Coronary artery (tissue), 2 donors: ENCODE results near the gene AFF3.

Source experiments
- DNase-seq: peaks from one replicate; pipeline ENCODE4 v3.0.0-alpha.2; 2017; ENCODE audit warnings: low spot score
- H3K27ac ChIP-seq, 2 donors: fragments of 200-600 bp; sonication (generic); one replicate each; pipeline ENCODE4 v1.5.1; 2016 to 2019
- H3K4me3 ChIP-seq: fragments of 200-600 bp; sonication (generic); 2 replicates; pipeline ENCODE4 v1.5.1; 2016; ENCODE audit warnings: mild to moderate bottlenecking, moderate library complexity
- CTCF ChIP-seq: fragments of 200-600 bp; sonication (generic); IDR thresholded peaks from one replicate; pipeline ENCODE4 v1.5.1; 2019; ENCODE audit warnings: antibody characterized with exemption

The AFF3 gene

GRCh38 chr2:99863903-99864270 lies 278.5 kb downstream of the AFF3 start:
- no peak for DNase-seq
- no peak for TF ChIP-seq CTCF
- no peak overlapping the region for H3K4me3 ChIP-seq
- no peak overlapping the region for H3K27ac ChIP-seq

- Histone ChIP-seq H3K27ac (no peak overlapping the region), H3K4me3 (no peak overlapping the region)
- no peak for TF ChIP-seq CTCF
- no peak for DNase-seq
Observed at GRCh38 chr2:99863236-99863902, 279.0 kb downstream of the AFF3 start.

GRCh38 chr2:99862566-99862965 lies 279.8 kb downstream of the AFF3 start:
- Histone ChIP-seq H3K4me3 (no peak overlapping the region), H3K27ac (no peak overlapping the region)
- no peak for TF ChIP-seq CTCF
- DNase-seq: no peak

GRCh38 chr2:99861376-99861760 lies 281.0 kb downstream of the AFF3 start:
- Histone ChIP-seq H3K4me3 (no peak overlapping the region), H3K27ac (no peak overlapping the region)
- TF ChIP-seq CTCF: no peak
- no peak for DNase-seq

- TF ChIP-seq CTCF: no peak
- H3K4me3 ChIP-seq: no peak overlapping the region
- H3K27ac ChIP-seq: no peak overlapping the region
- no peak for DNase-seq
Observed at GRCh38 chr2:99860720-99861375, 281.5 kb downstream of the AFF3 start.

- no peak for TF ChIP-seq CTCF
Observed at GRCh38 chr2:99858951-99859596, 283.3 kb downstream of the AFF3 start.

More at GRCh38 chr2:99858951-99859596, 283.3 kb downstream of the AFF3 start:
- Histone ChIP-seq H3K4me3 (no peak overlapping the region), H3K27ac (no peak overlapping the region)
- no peak for DNase-seq
